ENCODE data around the gene PEX1.

DNA sequence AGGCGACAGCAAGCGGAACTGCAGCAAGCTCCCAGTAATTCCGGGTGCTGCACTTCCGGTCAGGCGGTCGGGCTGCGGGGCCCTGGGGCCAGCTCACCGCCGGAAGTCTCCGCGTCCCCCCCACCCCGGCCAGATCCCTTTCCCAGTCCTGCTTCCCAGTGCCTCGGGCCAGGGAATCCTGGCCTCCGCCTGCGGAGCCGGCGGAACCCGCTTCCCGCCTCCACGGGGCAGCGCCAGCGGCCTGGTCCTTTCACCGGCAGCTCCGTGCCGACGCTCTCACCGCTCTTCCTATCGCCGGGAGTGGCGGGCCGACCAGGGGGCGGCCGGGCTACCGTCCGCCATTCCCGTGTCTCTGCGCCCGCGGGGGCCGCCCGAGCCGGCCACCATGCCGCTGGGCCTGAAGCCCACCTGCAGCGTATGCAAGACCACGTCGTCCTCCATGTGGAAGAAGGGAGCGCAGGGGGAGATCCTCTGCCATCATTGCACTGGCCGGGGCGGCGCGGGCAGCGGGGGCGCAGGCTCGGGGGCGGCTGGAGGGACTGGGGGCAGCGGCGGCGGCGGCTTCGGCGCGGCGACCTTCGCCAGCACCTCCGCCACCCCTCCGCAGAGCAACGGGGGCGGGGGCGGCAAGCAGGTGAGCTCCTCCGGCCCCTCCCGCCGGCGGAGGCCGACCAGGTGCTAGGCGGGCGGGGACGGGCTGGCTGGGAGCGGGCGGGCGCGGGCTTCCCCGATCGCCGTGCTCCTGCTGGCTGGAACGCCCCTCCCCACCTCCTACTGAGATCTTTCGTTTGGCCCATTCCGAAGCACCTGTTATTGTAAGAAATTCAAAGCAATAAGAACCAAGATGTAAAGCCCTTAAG is 80.7 kb downstream of the PEX1 start, which contains the start of gene GATAD1:
- TF ChIP-seq, protein P1, sequence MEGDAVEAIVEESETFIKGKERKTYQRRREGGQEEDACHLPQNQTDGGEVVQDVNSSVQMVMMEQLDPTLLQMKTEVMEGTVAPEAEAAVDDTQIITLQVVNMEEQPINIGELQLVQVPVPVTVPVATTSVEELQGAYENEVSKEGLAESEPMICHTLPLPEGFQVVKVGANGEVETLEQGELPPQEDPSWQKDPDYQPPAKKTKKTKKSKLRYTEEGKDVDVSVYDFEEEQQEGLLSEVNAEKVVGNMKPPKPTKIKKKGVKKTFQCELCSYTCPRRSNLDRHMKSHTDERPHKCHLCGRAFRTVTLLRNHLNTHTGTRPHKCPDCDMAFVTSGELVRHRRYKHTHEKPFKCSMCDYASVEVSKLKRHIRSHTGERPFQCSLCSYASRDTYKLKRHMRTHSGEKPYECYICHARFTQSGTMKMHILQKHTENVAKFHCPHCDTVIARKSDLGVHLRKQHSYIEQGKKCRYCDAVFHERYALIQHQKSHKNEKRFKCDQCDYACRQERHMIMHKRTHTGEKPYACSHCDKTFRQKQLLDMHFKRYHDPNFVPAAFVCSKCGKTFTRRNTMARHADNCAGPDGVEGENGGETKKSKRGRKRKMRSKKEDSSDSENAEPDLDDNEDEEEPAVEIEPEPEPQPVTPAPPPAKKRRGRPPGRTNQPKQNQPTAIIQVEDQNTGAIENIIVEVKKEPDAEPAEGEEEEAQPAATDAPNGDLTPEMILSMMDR (IDR thresholded peaks at IDR 0.05) = peak; percentile 1 to 98 (median 93)
- TF ChIP-seq POLR2A (IDR thresholded peaks at IDR 0.05) = peak; percentile 87

Data from transverse colon (tissue), 3 donors.